Esophagus muscularis mucosa (tissue), 3 donors: ENCODE results near the gene CUX1.

Source experiments
- EP300 ChIP-seq: sonication (generic); formaldehyde crosslinking; IDR thresholded peaks from one replicate; pipeline ENCODE4 v1.6.1; 2017; ENCODE audit warnings: antibody characterized with exemption
- TF ChIP-seq, protein P1 (sequence below), 3 experiments: fragments of 200-600 bp in 2 of 3; fragments of 450-650 bp in 1 of 3; sonication (generic) in 2 of 3; IDR thresholded peaks; one replicate each; pipeline ENCODE4 v1.5.1; 2017 to 2019; ENCODE audit warnings: antibody characterized with exemption in 3 of 3, mild to moderate bottlenecking in 2 of 3, moderate library complexity in 1 of 3

DNA sequence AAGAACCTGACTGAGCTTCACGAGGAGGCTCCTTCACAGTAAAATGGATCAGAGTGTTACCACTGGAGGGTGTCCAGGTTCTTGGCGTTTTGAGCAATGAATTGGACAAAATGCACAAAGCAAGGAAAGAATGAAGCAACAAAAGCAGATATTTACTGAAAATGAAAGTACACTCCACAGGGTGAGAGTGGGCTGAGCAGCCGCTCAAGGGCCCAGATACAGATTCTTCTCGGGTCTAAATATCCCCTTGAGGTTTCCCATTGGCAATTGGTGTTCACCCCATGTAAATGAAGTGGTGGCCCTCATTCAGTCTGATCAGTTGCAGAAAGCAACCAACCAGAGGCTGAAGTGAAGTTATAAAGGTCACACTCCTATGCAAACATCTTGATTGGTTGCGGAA lies 254.6 kb downstream of the CUX1 start:
- TF ChIP-seq, protein P1, sequence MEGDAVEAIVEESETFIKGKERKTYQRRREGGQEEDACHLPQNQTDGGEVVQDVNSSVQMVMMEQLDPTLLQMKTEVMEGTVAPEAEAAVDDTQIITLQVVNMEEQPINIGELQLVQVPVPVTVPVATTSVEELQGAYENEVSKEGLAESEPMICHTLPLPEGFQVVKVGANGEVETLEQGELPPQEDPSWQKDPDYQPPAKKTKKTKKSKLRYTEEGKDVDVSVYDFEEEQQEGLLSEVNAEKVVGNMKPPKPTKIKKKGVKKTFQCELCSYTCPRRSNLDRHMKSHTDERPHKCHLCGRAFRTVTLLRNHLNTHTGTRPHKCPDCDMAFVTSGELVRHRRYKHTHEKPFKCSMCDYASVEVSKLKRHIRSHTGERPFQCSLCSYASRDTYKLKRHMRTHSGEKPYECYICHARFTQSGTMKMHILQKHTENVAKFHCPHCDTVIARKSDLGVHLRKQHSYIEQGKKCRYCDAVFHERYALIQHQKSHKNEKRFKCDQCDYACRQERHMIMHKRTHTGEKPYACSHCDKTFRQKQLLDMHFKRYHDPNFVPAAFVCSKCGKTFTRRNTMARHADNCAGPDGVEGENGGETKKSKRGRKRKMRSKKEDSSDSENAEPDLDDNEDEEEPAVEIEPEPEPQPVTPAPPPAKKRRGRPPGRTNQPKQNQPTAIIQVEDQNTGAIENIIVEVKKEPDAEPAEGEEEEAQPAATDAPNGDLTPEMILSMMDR (IDR thresholded peaks at IDR 0.05) = no peak
- no peak for TF ChIP-seq EP300
